OCI-LY1 (cell line): Measurements from ENCODE around the gene HOXB4.

Experiments
- EZH2 ChIP-seq: fragments of 200-600 bp; sonication (generic), shearing (Covaris generic); IDR thresholded peaks from 2 replicates; pipeline ENCODE4 v1.8.0; 2017; ENCODE audit warnings: borderline replicate concordance, mixed run types, mild to moderate bottlenecking, antibody characterized with exemption, low read length, moderate library complexity, mixed read lengths
- TF ChIP-seq, protein P1 (sequence below): fragments of 200-600 bp; sonication (generic), shearing (Covaris generic); IDR thresholded peaks from 2 replicates; pipeline ENCODE4 v1.5.1; 2017; ENCODE audit warnings: mild to moderate bottlenecking, antibody characterized with exemption, low read length, moderate library complexity, mixed read lengths

- TF ChIP-seq, protein P1, sequence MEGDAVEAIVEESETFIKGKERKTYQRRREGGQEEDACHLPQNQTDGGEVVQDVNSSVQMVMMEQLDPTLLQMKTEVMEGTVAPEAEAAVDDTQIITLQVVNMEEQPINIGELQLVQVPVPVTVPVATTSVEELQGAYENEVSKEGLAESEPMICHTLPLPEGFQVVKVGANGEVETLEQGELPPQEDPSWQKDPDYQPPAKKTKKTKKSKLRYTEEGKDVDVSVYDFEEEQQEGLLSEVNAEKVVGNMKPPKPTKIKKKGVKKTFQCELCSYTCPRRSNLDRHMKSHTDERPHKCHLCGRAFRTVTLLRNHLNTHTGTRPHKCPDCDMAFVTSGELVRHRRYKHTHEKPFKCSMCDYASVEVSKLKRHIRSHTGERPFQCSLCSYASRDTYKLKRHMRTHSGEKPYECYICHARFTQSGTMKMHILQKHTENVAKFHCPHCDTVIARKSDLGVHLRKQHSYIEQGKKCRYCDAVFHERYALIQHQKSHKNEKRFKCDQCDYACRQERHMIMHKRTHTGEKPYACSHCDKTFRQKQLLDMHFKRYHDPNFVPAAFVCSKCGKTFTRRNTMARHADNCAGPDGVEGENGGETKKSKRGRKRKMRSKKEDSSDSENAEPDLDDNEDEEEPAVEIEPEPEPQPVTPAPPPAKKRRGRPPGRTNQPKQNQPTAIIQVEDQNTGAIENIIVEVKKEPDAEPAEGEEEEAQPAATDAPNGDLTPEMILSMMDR: peak; percentile 89
- TF ChIP-seq EZH2: no peak
Observed at GRCh38 chr17:48618256-48618896, 40.2 kb upstream of the HOXB4 start.
